ENCODE data around the gene MYO3A. TPM values are rescaled to one million over a fixed set of nuclear protein-coding genes. Genes with fewer than 3 reads are reported as not detected.

The MYO3A gene
- total RNA-seq, 4 donors from 2014 or later: 0.06 TPM; not detected in 3

GRCh38 chr10:25896421-25896820 is 37.6 kb upstream of the MYO3A start:
- no peaks in the 10 kb centered on the region for H3K4me1 ChIP-seq
- peak; percentile 39 for DNase-seq (ENCODE audit: extremely low spot score)
- no peaks in the 10 kb centered on the region for H3K36me3 ChIP-seq
- H3K9me3 ChIP-seq: peaks cover 0 to 9% (median 6%) of the 10 kb centered on the region in 4 donors
- TF ChIP-seq POLR2A (IDR thresholded peaks at IDR 0.05; ENCODE audit: low read depth) (no peak), POLR2AphosphoS5 (IDR thresholded peaks at IDR 0.05) (no peak), EP300 (IDR thresholded peaks at IDR 0.05) (no peak), CTCF (IDR thresholded peaks at IDR 0.05) (no peak)
- 60% methylated on average over 3 of the region's 3 CpGs for WGBS
- H3K27ac ChIP-seq (replicated peaks in 1 of 4): no peak overlapping the region
- intact Hi-C loops (cut with DNase I): no loop called here
- H3K4me3 ChIP-seq: no peak overlapping the region
- H3K27me3 ChIP-seq: no peaks in the 10 kb centered on the region

- H3K4me3 ChIP-seq: no peak overlapping the region
- 64% methylated on average over 3 of the region's 3 CpGs for WGBS
- TF ChIP-seq CTCF (IDR thresholded peaks at IDR 0.05) (no peak), POLR2A (IDR thresholded peaks at IDR 0.05; ENCODE audit: low read depth) (no peak), POLR2AphosphoS5 (IDR thresholded peaks at IDR 0.05) (no peak), EP300 (IDR thresholded peaks at IDR 0.05) (no peak)
- H3K4me1 ChIP-seq: no peaks in the 10 kb centered on the region
- DNase-seq (ENCODE audit: extremely low spot score): no peak
- H3K27me3 ChIP-seq: no peaks in the 10 kb centered on the region
- H3K36me3 ChIP-seq: no peaks in the 10 kb centered on the region
- no peak overlapping the region for H3K27ac ChIP-seq (replicated peaks in 1 of 4)
- H3K9me3 ChIP-seq: no peaks in the 10 kb centered on the region
- intact Hi-C loops (cut with DNase I): no loop called here
Measured at GRCh38 chr10:25899304-25899703, 34.7 kb upstream of the MYO3A start.

- WGBS: 93% methylated on average over 4 of the region's 4 CpGs
- H3K27ac ChIP-seq (replicated peaks in 1 of 4): no peak overlapping the region
- H3K4me1 ChIP-seq: no peaks in the 10 kb centered on the region
- no peak for TF ChIP-seq POLR2AphosphoS5 (IDR thresholded peaks at IDR 0.05)
- TF ChIP-seq POLR2A (IDR thresholded peaks at IDR 0.05; ENCODE audit: low read depth): no peak
- TF ChIP-seq CTCF (IDR thresholded peaks at IDR 0.05): no peak
- TF ChIP-seq EP300 (IDR thresholded peaks at IDR 0.05): no peak
- DNase-seq (ENCODE audit: extremely low spot score): no peak
- H3K27me3 ChIP-seq: no peaks in the 10 kb centered on the region
- H3K4me3 ChIP-seq: no peak overlapping the region
- H3K36me3 ChIP-seq: no peaks in the 10 kb centered on the region
- H3K9me3 ChIP-seq: no peaks in the 10 kb centered on the region
- intact Hi-C loops (cut with DNase I): no loop called here
Measured at GRCh38 chr10:25901199-25901598, 32.8 kb upstream of the MYO3A start.

- Histone ChIP-seq H3K36me3 (no peaks in the 10 kb centered on the region), H3K4me1 (no peaks in the 10 kb centered on the region), H3K27me3 (no peaks in the 10 kb centered on the region), H3K4me3 (no peak overlapping the region), H3K9me3 (no peaks in the 10 kb centered on the region), H3K27ac (replicated peaks in 1 of 4) (no peak overlapping the region)
- intact Hi-C loops (cut with DNase I): no loop called here
- TF ChIP-seq POLR2A (IDR thresholded peaks at IDR 0.05; ENCODE audit: low read depth): no peak
- TF ChIP-seq POLR2AphosphoS5 (IDR thresholded peaks at IDR 0.05): no peak
- TF ChIP-seq CTCF (IDR thresholded peaks at IDR 0.05): no peak
- no peak for TF ChIP-seq EP300 (IDR thresholded peaks at IDR 0.05)
- WGBS: 79% methylated on average over 5 of the region's 5 CpGs
- no peak for DNase-seq (ENCODE audit: extremely low spot score)
Measured at GRCh38 chr10:25902002-25902401, 32.0 kb upstream of the MYO3A start.

- H3K4me3 ChIP-seq: no peak overlapping the region
- intact Hi-C loops (cut with DNase I): no loop called here
- WGBS: 61% methylated on average over 4 of the region's 4 CpGs
- no peaks in the 10 kb centered on the region for H3K9me3 ChIP-seq
- H3K4me1 ChIP-seq: no peaks in the 10 kb centered on the region
- DNase-seq (ENCODE audit: extremely low spot score): peak; percentile 14
- H3K27me3 ChIP-seq: no peaks in the 10 kb centered on the region
- TF ChIP-seq EP300 (IDR thresholded peaks at IDR 0.05) (no peak), POLR2A (IDR thresholded peaks at IDR 0.05; ENCODE audit: low read depth) (no peak), POLR2AphosphoS5 (IDR thresholded peaks at IDR 0.05) (no peak), CTCF (IDR thresholded peaks at IDR 0.05) (no peak)
- H3K36me3 ChIP-seq: no peaks in the 10 kb centered on the region
- H3K27ac ChIP-seq (replicated peaks in 1 of 4): no peak overlapping the region
Measured at GRCh38 chr10:25907261-25907660, 26.8 kb upstream of the MYO3A start.

Data from esophagus muscularis mucosa (tissue), 4 donors.